ENCODE measurements around the gene VSIG10L2.

- TF ChIP-seq, protein P1, sequence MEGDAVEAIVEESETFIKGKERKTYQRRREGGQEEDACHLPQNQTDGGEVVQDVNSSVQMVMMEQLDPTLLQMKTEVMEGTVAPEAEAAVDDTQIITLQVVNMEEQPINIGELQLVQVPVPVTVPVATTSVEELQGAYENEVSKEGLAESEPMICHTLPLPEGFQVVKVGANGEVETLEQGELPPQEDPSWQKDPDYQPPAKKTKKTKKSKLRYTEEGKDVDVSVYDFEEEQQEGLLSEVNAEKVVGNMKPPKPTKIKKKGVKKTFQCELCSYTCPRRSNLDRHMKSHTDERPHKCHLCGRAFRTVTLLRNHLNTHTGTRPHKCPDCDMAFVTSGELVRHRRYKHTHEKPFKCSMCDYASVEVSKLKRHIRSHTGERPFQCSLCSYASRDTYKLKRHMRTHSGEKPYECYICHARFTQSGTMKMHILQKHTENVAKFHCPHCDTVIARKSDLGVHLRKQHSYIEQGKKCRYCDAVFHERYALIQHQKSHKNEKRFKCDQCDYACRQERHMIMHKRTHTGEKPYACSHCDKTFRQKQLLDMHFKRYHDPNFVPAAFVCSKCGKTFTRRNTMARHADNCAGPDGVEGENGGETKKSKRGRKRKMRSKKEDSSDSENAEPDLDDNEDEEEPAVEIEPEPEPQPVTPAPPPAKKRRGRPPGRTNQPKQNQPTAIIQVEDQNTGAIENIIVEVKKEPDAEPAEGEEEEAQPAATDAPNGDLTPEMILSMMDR (IDR thresholded peaks at IDR 0.05): no peak
- TF ChIP-seq POLR2A (IDR thresholded peaks at IDR 0.05): no peak
These were observed 15.8 kb upstream of the VSIG10L2 start for GRCh38 chr11:125930076-125930450.
